ENCODE measurements around the gene SAV1. TPM values are rescaled to one million over a fixed set of nuclear protein-coding genes. Genes with fewer than 3 reads are reported as not detected.

Gene SAV1
- total RNA-seq, 2 donors from 2014 or later = 15.9 to 21.8 TPM

- no peak overlapping the region for H3K9ac ChIP-seq (ENCODE audit: low read depth in 2 of 2, low read length in 2 of 2)
- H3K4me1 ChIP-seq = no peaks in the 10 kb centered on the region
- H3K9me3 ChIP-seq = no peaks in the 10 kb centered on the region
- no peaks in the 10 kb centered on the region for H3K36me3 ChIP-seq
- H3K27ac ChIP-seq = no peak overlapping the region
- TF ChIP-seq CTCF (IDR thresholded peaks at IDR 0.05) = no peak
- intact Hi-C loops (cut with DNase I) = loop anchor here (5.0 kb wide), 1 partner anchor 183 kb away; no protein-coding TSS in a partner anchor
- no peaks in the 10 kb centered on the region for H3K27me3 ChIP-seq
- no peak for DNase-seq
- no peak overlapping the region for H3K4me3 ChIP-seq
These were observed 73.4 kb downstream of the SAV1 start for GRCh38 chr14:50594577-50595316.

GRCh38 chr14:50590464-50590863 is 77.6 kb downstream of the SAV1 start:
- TF ChIP-seq CTCF (IDR thresholded peaks at IDR 0.05) = no peak
- no peak overlapping the region for H3K9ac ChIP-seq (ENCODE audit: low read depth in 2 of 2, low read length in 2 of 2)
- H3K9me3 ChIP-seq = no peaks in the 10 kb centered on the region
- H3K4me1 ChIP-seq = no peaks in the 10 kb centered on the region
- no peaks in the 10 kb centered on the region for H3K36me3 ChIP-seq
- DNase-seq = no peak
- no peaks in the 10 kb centered on the region for H3K27me3 ChIP-seq
- intact Hi-C loops (cut with DNase I) = no loop called here
- H3K4me3 ChIP-seq = no peak overlapping the region
- H3K27ac ChIP-seq = no peak overlapping the region

Other genes with a start within 250 kb of the SAV1 start
- gene MAP4K5, start 135.7 kb downstream of the SAV1 start, total RNA-seq = 10 to 100 TPM; 39.0 to 43.3 TPM
- 10 to 100 TPM in 1 of 2 donors, 1 to 10 TPM in 1; 4.3 to 11.9 TPM for gene ATL1, start 108.2 kb downstream of the SAV1 start, total RNA-seq
- 10 to 100 TPM; 13.7 to 19.8 TPM for gene NIN, start 162.9 kb upstream of the SAV1 start, total RNA-seq
- gene ABHD12B, start 203.7 kb upstream of the SAV1 start, total RNA-seq = 10 to 100 TPM; 11.0 to 20.7 TPM